ENCODE measurements around the gene ASPRV1. TPM values are rescaled to one million over a fixed set of nuclear protein-coding genes. Genes with fewer than 3 reads are reported as not detected.

The ASPRV1 gene
- total RNA-seq, 1 experiment from 2014 or later, result 0.48 TPM

- TF ChIP-seq CTCF (conservative IDR thresholded peaks at IDR 0.05), result no peak
- no peak for TF ChIP-seq EZH2 (IDR thresholded peaks at IDR 0.05; ENCODE audit: low read depth)
- POLR2A ChIA-PET (ENCODE audit: unreplicated experiment), result no interaction called here
These were observed 12.3 kb downstream of the ASPRV1 start for GRCh38 chr2:69948963-69949645.

GRCh38 chr2:69948032-69948962, 13.1 kb downstream of the ASPRV1 start:
- Histone ChIP-seq H3K4me3 (no peak overlapping the region), H3K79me2 (ENCODE audit: low read depth) (no peaks in the 10 kb centered on the region), H3K36me3 (ENCODE audit: low read depth) (no peaks in the 10 kb centered on the region), H3K27ac (peak overlapping the region; percentile 98), H3K4me2 (peak overlapping the region; percentile 66), H3K27me3 (ENCODE audit: insufficient read depth, low read depth) (no peaks in the 10 kb centered on the region), H3F3A (ENCODE audit: insufficient read depth, low read depth) (peaks cover 52% of the 10 kb centered on the region), H2AFZ (no peak overlapping the region), H4K20me1 (ENCODE audit: insufficient read depth) (no peaks in the 10 kb centered on the region), H3K9me2 (ENCODE audit: insufficient read depth) (no peaks in the 10 kb centered on the region), H3K9me3 (ENCODE audit: insufficient read depth, low read depth) (no peaks in the 10 kb centered on the region), H3K4me1 (replicated peaks; ENCODE audit: insufficient read depth) (peaks cover 57% of the 10 kb centered on the region)
- TF ChIP-seq CTCF (conservative IDR thresholded peaks at IDR 0.05) (no peak), EZH2 (IDR thresholded peaks at IDR 0.05; ENCODE audit: low read depth) (no peak)
- BruUV-seq (replicated peaks), result no TSS peak
- no peak for DNase-seq
- intact Hi-C loops (cut with micrococcal nuclease; ENCODE audit: unreplicated experiment), result loop anchor here (5.0 kb wide), 1 partner anchor 39 kb away; no protein-coding TSS in a partner anchor
- ChIA-PET CTCF (no interaction called here), POLR2A (ENCODE audit: unreplicated experiment) (no interaction called here)

More at GRCh38 chr2:69948963-69949645, 12.3 kb downstream of the ASPRV1 start:
- Histone ChIP-seq H4K20me1 (ENCODE audit: insufficient read depth) (no peaks in the 10 kb centered on the region), H3K4me3 (no peak overlapping the region), H3K27me3 (ENCODE audit: insufficient read depth, low read depth) (no peaks in the 10 kb centered on the region), H3K9me2 (ENCODE audit: insufficient read depth) (no peaks in the 10 kb centered on the region), H3K36me3 (ENCODE audit: low read depth) (no peaks in the 10 kb centered on the region), H2AFZ (no peak overlapping the region), H3K9me3 (ENCODE audit: insufficient read depth, low read depth) (no peaks in the 10 kb centered on the region), H3K4me1 (replicated peaks; ENCODE audit: insufficient read depth) (peaks cover 55% of the 10 kb centered on the region), H3F3A (ENCODE audit: insufficient read depth, low read depth) (peaks cover 52% of the 10 kb centered on the region), H3K79me2 (ENCODE audit: low read depth) (no peaks in the 10 kb centered on the region), H3K4me2 (no peak overlapping the region), H3K27ac (peak overlapping the region; percentile 98)
- intact Hi-C loops (cut with micrococcal nuclease; ENCODE audit: unreplicated experiment), result loop anchor here (5.0 kb wide), 1 partner anchor 38 kb away; no protein-coding TSS in a partner anchor
- DNase-seq, result no peak
- no TSS peak for BruUV-seq (replicated peaks)
- CTCF ChIA-PET, result no interaction called here

GRCh38 chr2:69947325-69947931, 14.0 kb downstream of the ASPRV1 start:
- ChIA-PET POLR2A (ENCODE audit: unreplicated experiment) (no interaction called here), CTCF (no interaction called here)
- H3K79me2 ChIP-seq (ENCODE audit: low read depth), result no peaks in the 10 kb centered on the region
- H3K27ac ChIP-seq, result peak overlapping the region; percentile 98
- intact Hi-C loops (cut with micrococcal nuclease; ENCODE audit: unreplicated experiment), result loop anchor here (2.0 to 5.0 kb wide), 2 partner anchors 33 to 40 kb away; partner anchors contain the start of gene MXD1
- H3K36me3 ChIP-seq (ENCODE audit: low read depth), result no peaks in the 10 kb centered on the region
- BruUV-seq (replicated peaks), result no TSS peak
- no peaks in the 10 kb centered on the region for H3K27me3 ChIP-seq (ENCODE audit: insufficient read depth, low read depth)
- peak in 1 of 2 experiments; percentile 53 for DNase-seq
- no peak overlapping the region for H3K4me3 ChIP-seq
- peaks cover 66% of the 10 kb centered on the region for H3K4me1 ChIP-seq (replicated peaks; ENCODE audit: insufficient read depth)
- H3K4me2 ChIP-seq, result peak overlapping the region; percentile 66
- no peaks in the 10 kb centered on the region for H4K20me1 ChIP-seq (ENCODE audit: insufficient read depth)
- no peaks in the 10 kb centered on the region for H3K9me3 ChIP-seq (ENCODE audit: insufficient read depth, low read depth)
- TF ChIP-seq CTCF (conservative IDR thresholded peaks at IDR 0.05) (no peak), EZH2 (IDR thresholded peaks at IDR 0.05; ENCODE audit: low read depth) (no peak)
- no peak overlapping the region for H2AFZ ChIP-seq
- no peaks in the 10 kb centered on the region for H3K9me2 ChIP-seq (ENCODE audit: insufficient read depth)
- peaks cover 54% of the 10 kb centered on the region for H3F3A ChIP-seq (ENCODE audit: insufficient read depth, low read depth)
